Hepatic stellate cell (primary cell): ENCODE measurements around the gene ZNF771.

Source experiments
- DNase-seq: peaks from one replicate; pipeline ENCODE4 v3.0.0; 2011; ENCODE audit warnings: low spot score

ZNF771 gene

DNA sequence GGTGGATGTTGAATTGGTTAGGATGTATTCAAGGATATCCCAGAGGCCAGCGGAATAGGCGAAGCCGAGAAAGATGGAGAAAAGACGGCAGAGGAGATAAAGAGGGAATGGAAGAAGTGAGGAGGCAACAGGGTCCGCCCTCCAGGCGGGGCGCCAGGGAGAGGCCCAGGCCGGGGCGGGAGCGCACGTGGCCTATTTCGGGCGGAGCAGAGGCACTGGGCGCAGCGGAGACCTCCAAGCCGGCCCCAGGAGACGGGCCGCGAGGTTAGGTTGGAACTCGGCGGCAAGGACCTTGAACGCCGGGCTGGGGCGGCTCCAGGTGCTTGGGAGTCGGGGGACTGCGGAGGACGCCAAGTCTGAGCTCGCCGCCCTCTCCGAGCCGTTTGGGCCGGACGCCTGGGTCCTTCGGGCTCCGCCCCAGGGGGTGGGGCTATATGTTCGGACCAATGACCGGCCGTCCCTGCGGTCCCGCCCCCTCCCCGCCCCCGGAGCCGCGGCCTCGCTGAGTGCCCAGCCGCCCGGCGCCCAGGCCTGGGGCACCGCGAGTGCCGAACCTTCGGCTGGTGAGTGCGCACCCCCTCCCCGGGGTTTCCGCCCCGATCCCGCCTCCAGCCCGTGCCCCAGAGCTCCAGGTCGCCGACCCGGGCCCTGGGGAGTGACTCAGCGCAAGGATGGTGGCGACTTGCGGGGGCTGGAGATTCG, at the start of gene ZNF771:
ZNF771 (plus strand) TSS at position 505 of the 702 bp plus-strand sequence. CDS start 448 bp downstream, outside the sequence.
- peak; percentile 90 for DNase-seq

DNA sequence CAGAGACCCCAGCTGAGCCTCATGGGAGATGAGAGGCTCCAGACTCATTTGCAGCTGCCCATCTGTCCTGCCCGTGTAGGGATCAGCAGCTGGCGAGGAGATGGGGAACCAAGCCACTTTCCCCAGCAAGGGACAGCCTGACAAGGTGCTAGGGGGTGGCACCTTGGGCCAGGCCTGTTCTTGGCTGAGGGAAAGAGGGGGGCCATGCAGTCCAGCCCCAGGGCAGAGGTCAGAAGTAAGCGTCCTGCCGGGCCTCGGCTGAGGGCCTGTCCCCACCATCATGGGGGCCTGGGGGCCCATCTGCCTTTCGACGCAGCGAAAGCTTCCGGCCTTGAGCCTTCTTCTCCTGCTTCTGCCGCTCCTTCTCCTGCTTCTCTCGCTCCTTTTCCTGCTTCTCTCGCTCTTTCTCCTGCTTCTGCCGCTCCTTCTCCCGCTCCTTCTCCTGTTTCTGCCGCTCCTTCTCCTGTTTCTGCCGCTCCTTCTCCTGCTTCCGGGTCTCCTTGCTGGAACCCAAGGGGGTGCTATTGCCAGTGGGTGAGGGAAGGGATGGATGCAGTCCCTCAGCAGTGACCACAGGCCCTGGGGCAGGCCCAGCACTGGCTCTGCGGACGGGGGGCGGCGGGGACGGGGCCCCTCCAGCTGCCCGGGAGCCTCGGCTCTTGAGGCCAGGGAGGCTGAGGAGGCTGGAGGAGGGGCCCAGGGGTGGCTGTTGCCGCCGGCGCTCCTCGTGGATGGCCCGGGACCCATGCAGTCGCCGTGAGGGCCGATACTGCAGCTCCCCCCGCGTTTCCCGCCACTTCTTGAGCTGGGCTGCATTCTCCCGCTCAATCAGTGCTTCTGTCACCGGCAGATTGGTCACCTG, 49.5 kb upstream of the ZNF771 start:
- no peak for DNase-seq

DNA sequence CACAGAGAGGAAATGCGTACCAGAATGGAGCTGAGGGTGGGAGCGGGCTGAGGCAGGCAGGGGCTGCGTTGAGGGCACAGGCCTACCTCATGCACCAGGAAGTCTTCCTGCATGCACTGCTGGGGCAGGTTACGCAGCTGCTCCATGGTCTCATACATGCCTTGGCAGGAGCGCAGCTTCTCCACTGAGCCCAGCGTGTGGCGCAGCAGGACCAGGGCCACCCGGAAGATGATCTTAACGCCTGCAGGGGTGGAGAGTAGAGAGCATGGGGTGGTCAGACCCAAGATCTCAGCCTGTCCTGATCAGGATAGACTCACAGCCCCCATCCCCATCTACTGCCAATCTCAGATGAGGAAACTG, 48.8 kb upstream of the ZNF771 start:
- DNase-seq: no peak

DNA sequence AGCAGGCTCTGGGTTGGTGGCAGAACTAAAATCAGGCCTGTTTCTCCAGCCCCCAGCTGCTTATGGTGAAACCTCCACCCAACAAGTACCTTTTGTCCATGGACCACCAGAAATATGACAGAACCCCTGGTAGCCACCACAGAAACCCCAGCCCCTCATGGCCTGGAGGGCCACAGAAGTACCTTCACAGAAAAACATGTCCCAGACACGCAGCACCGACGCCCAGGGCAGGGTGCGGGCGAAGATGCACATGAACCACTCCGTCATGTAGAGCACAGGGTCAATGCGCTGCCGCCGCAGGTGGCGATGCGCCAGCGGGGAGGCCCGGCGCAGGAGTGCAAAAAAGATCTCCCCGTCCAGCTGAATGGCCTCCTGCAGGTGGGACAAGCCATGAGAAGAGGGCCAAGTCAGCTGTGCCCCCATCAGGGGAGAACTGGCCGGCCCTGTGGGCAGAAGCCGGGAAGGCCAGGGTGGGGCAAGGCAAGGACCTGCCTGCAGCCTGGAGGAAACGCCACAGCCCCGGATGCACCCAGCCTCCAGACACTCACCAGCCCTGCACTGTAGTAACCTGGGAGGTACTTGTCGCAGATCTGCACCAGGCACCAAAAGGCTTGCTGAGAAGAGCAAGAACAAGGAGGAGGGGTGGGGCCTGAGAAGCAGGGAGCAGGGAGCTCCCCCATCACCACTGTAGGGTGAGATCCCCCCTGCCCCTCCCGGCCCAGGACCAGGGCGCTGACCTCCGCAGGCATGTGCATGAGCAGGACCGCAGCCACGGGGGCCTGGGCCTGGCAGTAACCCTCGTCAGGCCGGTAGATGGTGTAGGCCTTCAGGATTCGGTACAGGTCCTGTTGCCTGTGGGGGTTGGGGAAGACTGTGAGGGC, 48.2 kb upstream of the ZNF771 start:
- DNase-seq: no peak

DNA sequence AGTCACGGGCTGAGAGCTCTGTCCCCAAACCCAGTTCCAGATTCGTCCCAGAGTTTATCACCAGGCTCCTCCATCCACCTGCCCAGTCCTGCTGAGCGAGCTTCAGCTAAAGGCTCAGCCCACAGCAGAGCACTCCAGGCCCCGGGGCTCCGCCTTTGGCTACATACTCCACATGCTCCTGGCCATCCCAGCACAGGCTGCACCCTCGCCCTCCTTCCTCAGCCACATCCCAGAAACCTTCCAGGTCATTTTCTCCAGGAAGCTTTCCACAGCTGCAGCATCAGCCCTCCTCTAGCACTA, 47.6 kb upstream of the ZNF771 start:
- no peak for DNase-seq

DNA sequence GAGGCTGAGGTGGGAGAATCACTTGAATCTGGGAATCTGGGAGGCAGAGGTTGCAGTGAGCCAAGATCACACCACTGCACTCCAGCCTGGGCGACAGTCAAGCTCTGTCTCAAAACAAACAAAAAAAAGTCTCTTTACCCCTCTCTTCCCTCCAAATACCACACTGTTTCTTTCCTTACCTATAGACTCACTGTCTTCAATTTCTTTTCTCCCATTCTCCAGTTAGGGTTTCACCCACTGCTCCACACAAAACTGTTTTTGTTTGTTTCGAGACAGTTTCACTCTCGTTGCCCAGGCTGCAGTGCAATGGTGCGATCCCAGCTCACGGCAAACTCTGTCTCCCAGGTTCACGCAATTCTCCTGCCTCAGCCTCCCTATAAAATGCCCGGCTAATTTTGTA, 46.2 kb upstream of the ZNF771 start:
- no peak for DNase-seq

DNA sequence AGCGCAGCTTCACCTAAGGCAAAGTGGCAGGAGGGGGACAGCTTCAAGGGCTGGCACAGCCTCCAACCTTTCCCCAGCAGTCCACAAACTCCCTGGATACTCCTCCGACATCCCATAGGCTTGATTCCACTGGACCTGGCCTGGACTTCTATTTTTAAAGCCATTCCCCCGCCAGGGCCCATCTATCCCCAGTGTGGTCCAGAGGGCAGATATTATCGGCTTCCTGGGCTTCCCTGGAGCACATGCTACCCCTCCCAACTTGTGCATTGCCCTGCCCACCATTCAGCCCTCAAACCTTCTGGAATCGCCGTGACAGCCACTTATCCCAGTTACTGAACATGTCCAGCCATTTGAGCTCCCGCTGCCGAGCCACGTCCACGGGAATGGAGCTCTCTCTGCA, 42.2 kb upstream of the ZNF771 start:
- no peak for DNase-seq

DNA sequence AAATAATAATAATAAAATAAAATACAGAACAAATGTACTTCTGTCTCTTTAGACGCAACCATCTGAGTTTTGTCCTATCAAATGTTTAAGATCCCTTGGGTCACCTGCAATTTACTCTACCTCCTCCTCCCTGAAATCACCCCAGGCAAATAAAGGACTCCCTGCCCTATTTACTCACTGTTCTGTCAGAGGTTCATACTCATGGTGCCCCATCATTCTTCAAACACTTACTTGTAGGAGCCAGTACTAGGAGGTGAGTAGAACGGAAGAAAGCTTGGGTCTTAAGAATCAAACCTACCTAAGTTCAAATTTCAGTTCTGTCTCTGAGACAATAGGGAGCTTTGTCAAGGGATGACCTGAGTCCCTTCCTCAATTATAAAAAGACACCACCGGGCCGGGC, 40.9 kb upstream of the ZNF771 start:
- no peak for DNase-seq

DNA sequence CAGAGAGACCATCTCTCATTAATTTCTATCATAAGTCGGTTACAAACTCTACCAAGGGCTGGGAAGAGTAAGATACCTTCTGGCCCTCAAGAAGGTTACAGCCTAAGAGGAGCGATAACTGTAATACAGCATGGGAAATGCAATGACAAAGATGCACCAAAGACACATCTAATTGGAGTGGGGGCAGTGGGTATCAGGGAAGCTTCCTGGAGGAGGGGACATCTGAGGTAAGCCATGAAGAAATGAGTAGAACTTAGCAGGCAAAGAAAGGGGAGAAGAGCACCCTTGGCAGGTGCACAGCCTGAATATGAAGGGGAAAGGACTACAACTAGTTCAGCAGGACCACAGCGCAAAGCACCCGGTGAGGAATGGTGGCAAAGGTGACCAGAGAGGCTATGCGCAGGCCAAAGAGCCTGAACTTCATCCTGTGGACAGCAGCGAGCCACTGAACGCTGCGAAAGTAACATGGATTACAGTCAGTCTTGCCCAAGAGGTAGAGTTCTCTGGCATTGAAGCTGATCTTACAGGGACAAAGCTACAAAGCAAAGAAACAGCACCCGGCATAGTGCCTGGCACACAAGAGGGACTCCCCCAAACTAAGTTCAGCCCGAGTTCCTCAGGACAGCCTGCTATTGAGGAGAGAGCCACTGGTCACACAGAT, 39.9 kb upstream of the ZNF771 start:
- DNase-seq: no peak

DNA sequence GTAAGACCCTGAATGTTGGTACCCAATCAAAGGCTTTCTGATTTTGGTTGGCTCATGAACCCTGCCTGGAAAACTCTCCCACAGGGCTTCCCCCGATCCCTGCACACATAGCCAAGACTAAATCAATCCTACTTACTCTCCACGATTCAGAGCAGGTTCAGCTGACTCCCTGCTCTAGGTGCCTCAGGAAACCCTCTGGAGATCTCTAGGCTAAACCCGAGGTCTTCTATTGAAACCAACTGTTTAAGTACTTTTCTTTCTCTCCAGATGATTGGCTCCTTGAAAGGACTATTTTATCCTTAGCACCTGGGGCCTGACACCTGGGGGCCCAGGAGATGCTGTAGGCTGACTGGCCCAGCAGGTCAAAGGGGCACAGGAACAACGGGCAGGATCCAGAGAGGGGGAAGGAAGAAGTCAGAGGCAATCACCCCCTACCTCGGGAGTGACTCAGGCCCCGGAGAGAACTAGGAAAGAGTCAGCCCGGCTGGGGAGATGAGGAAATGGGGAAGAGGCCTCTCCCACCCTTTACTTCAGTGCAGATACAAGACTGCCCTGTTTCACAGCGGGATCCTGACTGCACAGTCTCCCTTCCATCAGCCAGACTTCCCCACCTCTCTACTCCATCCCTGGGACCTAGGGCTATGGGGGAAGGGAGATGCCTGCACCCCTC, 39.1 kb upstream of the ZNF771 start:
- peak; percentile 66 for DNase-seq

DNA sequence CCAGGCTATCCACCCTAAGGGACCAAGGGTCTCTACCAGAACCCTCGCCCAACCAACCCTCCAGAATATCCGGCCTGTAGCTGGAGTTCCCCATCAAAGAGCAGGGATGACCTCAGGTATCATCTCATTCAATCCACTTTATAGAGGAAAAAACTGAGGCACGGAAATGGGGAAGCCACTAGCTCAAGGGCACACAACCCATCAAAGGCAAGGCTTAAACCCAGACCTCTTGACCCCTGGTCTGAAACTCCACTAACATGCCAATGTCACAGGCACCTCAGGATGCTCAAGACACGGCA, 38.7 kb upstream of the ZNF771 start:
- no peak for DNase-seq

DNA sequence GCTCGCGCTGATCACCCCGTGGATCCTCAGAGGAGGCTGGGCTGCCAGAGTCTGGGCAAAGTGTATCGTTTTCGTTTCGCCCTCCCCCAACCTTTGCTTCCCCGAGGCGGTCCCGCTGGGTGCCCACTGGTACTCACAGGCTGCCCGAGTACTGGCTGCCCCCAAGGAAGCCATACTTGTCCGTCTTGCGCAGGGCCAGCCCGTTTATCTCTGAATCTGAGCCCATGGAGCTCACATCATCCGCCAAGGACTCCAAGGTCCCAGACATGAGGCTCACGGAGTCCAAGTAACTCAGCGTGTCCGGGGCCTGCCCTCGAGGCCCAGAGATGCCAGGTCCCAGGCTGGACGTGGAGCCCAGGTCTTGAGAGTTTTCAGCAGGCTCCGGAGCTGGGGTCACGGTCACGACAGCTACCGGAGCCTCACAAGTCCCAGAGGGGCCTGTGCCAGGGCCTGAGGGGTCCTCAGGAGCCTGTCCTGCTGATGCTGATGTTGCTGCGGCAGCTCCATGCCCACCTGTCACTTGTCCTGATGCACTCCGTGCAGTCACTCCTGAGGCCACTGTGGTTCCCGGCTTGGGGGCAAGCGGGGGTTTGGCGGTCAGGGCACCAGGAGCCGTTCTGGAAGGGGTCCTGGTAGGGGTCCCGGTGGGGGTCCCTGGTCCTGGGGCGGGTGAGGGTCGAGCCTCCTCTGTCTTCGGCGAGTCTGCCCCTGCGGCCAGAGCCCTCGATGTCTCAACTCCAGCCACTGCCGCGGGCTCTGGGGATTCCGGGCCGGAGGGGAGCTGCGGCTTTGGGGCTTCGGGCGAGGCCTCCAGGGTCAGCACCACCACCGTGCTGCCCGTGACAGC, 38.1 kb upstream of the ZNF771 start:
- no peak for DNase-seq

DNA sequence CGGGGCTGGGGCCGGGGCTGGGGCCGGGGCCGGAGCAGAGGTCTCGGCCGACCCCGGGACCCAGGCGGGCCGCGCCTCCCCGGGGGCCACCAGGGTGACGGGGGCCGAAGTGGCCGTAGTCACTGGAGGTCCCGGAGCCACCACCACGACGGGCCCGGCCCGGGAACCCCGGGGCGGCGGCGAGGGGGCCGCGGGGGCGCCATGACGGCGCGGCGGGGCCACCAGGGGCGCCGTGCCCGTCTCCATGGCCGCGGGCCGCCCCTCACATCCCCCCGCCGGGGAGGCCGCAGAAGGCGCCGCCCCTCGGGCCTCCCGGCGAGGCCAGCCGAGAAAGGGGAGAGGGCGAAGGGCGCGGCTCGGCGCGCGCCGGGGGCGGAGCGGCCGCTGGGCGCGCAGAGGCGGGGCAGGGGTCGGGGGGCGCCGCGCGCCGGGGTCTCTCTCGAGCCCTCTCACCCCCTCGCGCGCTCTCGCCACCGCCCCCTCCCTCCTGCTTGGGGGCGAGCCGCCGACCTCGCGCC, 37.4 kb upstream of the ZNF771 start:
- no peak for DNase-seq

DNA sequence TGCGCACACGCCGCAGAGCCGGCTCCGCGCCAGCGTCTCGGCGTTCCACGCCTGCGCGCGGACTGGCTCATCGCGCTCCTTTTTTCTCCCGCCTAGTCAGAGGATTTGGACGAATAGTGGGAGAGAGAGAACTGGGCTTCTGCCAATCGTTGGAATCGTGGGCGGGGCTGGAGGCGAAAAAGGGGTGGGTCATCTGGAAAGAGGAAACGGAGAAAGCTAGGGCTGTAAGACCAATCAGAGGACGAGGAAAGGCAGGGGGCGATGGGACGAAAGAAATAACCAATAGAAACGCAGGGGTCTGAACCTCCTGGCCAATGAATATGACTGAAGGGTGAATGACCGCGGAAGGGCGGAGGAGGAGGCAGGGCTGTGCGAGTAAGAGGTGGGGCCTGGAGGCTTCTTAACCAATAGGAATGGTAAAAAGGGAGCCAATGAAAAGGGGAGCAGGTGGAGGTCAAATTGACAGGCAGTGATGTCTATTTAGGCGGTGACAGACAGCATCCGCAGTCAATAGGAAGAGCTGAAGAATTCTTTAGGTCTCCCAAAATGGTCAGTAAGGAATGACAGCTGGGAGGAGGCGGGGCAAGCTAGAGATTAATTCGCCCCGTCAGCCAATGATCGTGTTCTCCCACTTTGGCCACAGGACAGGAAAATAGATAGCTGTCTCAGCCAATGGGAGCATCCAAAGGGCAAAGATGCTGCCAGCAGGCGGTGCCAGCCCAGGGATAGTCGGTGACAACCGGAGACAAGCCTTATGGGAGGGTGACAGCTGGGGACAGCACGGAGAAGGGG, 36.8 kb upstream of the ZNF771 start, which contains the start of gene TBC1D10B:
TBC1D10B (minus strand) TSS at position 39 of the 792 bp plus-strand sequence. CDS start 311 bp downstream, outside the sequence.
- peak; percentile 100 for DNase-seq

DNA sequence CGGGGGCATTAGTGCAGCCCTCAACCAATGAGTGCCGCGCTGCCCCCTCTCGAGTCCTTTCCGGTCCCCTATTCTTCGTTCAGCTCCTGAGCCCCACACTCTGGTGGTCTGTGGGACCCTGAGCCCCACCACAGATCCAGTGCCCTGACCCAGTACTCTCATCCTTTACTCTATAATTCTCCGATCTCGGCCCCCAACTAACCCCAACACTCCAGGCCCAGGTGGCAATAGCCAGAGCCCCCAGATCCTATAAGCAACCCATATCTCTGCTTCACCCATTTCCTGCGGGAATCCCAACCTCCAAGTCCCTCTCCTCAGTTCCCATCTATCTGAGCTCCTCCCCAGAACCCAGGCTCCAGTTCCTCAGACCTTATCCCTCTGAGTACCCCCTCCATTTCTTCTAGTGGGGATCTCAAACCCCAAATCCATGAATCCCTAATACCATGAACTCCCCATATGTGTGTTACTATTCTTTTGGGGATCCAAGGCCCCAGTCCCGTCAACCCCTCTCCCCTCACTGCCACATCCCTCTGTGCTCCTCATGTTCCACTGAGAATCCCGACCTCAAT, 36.1 kb upstream of the ZNF771 start:
- no peak for DNase-seq

DNA sequence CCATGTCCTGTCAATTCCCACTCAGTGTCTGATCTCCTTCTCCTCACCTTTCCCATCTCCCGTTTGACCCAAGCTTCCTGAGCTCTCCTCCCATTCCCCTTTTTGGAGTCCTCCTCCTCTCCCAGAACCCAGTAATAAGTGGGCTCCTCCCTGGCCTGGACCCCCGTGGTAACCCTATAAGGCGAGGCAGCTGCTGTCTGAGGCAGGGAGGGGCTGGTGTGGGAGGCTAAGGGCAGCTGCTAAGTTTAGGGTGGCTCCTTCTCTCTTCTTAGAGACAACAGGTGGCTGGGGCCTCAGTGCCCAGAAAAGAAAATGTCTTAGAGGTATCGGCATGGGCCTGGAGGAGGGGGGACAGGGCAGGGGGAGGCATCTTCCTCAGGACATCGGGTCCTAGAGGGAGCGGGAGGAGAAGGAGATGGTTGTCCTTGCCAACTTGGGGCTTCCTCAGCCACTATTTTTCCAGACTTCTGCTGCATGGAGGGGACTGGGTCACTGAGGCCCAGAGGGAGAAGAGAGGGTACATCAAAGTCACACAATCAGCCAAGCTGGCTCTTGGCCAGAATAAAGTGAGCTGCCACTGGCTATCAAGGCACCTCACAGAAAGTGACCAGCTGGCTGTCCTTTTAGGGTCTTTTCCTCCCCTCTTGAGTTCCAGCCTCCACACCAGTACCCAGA, 35.2 kb upstream of the ZNF771 start:
- DNase-seq: no peak

DNA sequence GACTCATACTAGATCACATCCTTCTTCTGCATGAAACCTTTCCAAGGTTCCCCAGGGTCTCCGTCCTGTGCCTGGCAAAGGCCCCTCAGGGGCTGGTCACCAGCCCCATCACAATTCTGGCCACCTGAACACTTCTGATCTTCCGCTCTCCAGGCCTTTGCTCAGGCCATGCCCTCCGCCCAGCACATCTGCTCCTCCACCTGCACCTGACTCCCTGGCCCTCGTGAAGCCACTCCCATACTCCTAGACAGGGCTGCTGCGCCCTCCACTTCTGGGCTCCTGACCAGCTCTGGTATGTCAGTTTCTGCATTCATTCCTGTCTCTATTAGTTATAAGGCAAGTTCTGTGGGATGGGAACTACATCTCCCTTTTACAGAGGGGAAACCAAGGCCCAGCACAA, 34.7 kb upstream of the ZNF771 start:
- DNase-seq: no peak

DNA sequence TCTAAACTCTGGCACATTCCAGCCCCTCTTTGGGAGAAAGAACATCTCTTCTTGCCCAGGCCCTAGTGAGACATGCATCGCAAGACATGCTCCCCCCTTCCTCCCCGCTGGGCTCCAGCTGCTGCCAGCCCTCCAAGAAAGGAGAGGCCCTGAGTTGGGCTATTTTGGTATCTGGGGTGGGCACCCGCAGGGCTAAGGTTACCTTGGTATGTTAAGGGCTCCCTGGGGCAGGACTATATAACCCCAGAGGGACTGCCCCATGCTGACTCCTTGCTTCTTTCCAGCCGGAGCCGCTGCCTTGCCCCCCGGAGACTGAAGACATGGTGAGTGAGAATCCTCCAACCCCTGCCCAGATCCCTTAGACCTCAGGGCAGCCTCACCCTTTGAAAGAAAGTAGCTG, 32.9 kb upstream of the ZNF771 start, which contains the start of gene MYL11:
MYL11 (plus strand) TSS at position 265 of the 400 bp plus-strand sequence; CDS start at position 321, 56 bp downstream.
- DNase-seq: no peak

DNA sequence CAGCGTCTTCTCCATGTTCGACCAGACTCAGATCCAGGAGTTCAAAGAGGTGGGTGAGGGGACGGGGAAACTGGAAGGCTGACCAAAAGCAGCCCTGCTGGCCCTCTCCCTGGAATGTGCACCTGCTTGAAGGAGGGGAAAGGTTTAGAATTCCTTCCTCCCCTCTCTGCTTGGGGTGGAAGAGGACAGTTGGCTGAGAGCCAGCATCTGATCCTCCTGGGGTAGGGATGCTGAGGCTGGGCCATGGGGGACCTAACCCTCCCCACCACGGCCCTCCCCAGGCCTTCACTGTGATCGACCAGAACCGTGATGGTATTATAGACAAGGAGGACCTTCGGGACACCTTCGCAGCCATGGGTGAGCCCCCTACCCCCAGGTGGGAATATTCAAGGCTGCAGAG, 31.5 kb upstream of the ZNF771 start:
- DNase-seq: no peak
